Left lung (tissue), 10 donors: ENCODE data around the gene CATSPERE. TPM values are rescaled to one million over a fixed set of nuclear protein-coding genes. Genes with fewer than 3 reads are reported as not detected.

Source experiments
- ATAC-seq: fragments of 200-7000 bp; cut with Tn5 transposase; one replicate; pipeline ENCODE4 v1.9.1; 2020; ENCODE audit warnings: moderate library complexity
- DNase-seq, 4 donors: peaks; one replicate each; pipeline ENCODE4 v3.0.0-alpha.2; 2013 to 2020
- H3K27ac ChIP-seq, 2 donors: fragments of 200-600 bp; sonication (generic) in 1 of 2; one replicate each; pipeline versions ENCODE4 v1.5.0 to v1.8.0; 2020 to 2021
- H3K27me3 ChIP-seq, 2 donors: fragments of 200-600 bp; sonication (generic) in 1 of 2; one replicate each; pipeline versions ENCODE4 v1.5.0 to v1.8.0; 2020 to 2021
- H3K36me3 ChIP-seq, 2 donors: fragments of 200-600 bp; sonication (generic) in 1 of 2; one replicate each; pipeline versions ENCODE4 v1.5.0 to v1.8.0; 2020 to 2021
- H3K4me1 ChIP-seq, 2 donors: fragments of 200-600 bp; one replicate each; pipeline ENCODE4 v1.8.0; 2021
- H3K4me3 ChIP-seq, 2 donors: fragments of 200-600 bp; sonication (generic) in 1 of 2; one replicate each; pipeline versions ENCODE4 v1.5.0 to v1.8.0; 2020 to 2021; ENCODE audit warnings: mild to moderate bottlenecking in 1 of 2
- H3K9me3 ChIP-seq, 2 donors: fragments of 200-600 bp; sonication (generic) in 1 of 2; one replicate each; pipeline versions ENCODE4 v1.5.0 to v1.8.0; 2020 to 2021
- intact Hi-C, 2 donors: fragments of 100-400 bp; cut with DNase I; formaldehyde crosslinking; loops; one replicate each; pipeline versions ENCODE4 v1.11.2 to v1.14.2; 2022
- polyA plus RNA-seq, 6 donors: library from polyadenylated mRNA; unstranded; fragments of 120-200 nt; gene quantifications; one replicate each; pipeline ENCODE4 v1.2.1, GENCODE V29; 2013; ENCODE audit not compliant: insufficient read length in 6 of 6
- total RNA-seq, 2 donors: library from RNA; stranded (reverse); fragmentation: NEBNext Ultra II Directional; extraction: Animal tissue kit (Norgen Biotek cat#: 25700); gene quantifications; one replicate each; pipeline ENCODE4 v1.2.1, GENCODE V29; 2021
- TF ChIP-seq, protein P1 (sequence below), 2 donors: fragments of 200-600 bp; sonication (generic) in 1 of 2; IDR thresholded peaks; one replicate each; pipeline versions ENCODE4 v1.5.0 to v1.8.0; 2021; ENCODE audit warnings: antibody characterized with exemption in 2 of 2
- donor health status: DM: no; HTN: yes; CAD: no.
- donor health status: DM: no; HTN: no; CAD: no.

Gene CATSPERE
- total and polyA plus RNA-seq, 8 donors, result 0.84 to 2.1 (median 1.6) TPM

GRCh38 chr1:244590670-244591069, 129.6 kb downstream of the CATSPERE start:
- H3K4me1 ChIP-seq, result no peaks in the 10 kb centered on the region
- no peak overlapping the region for H3K27ac ChIP-seq
- no peaks in the 10 kb centered on the region for H3K27me3 ChIP-seq
- peaks cover 0 to 5% of the 10 kb centered on the region in 2 donors for H3K9me3 ChIP-seq
- H3K4me3 ChIP-seq, result no peak overlapping the region
- TF ChIP-seq, protein P1, sequence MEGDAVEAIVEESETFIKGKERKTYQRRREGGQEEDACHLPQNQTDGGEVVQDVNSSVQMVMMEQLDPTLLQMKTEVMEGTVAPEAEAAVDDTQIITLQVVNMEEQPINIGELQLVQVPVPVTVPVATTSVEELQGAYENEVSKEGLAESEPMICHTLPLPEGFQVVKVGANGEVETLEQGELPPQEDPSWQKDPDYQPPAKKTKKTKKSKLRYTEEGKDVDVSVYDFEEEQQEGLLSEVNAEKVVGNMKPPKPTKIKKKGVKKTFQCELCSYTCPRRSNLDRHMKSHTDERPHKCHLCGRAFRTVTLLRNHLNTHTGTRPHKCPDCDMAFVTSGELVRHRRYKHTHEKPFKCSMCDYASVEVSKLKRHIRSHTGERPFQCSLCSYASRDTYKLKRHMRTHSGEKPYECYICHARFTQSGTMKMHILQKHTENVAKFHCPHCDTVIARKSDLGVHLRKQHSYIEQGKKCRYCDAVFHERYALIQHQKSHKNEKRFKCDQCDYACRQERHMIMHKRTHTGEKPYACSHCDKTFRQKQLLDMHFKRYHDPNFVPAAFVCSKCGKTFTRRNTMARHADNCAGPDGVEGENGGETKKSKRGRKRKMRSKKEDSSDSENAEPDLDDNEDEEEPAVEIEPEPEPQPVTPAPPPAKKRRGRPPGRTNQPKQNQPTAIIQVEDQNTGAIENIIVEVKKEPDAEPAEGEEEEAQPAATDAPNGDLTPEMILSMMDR (IDR thresholded peaks at IDR 0.05), result no peak
- no peak for DNase-seq
- H3K36me3 ChIP-seq, result no peaks in the 10 kb centered on the region
- intact Hi-C loops, result no loop called here
- no peak for ATAC-seq

DNA sequence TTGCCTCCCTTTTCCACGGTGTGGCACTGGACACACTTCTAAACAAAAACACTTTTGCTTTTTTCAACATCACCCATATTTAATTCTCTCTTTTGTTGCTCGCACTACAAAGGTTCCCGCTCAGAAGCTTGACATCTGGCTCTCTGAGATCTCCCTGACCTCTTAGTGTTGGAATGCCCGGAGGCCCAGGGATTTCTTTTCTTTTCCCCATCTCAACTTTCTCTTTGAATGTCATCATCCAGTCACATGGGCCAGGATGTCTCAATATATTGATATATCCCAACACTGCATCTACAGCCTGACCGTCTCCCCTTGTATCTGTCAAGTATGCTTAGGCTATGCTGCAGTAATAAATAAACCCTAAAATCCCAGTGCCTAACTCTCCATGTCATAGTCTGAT, 137.5 kb downstream of the CATSPERE start:
- TF ChIP-seq, protein P1 (IDR thresholded peaks at IDR 0.05), result no peak
- DNase-seq (no peak), ATAC-seq (no peak)
- Histone ChIP-seq H3K9me3 (no peaks in the 10 kb centered on the region), H3K4me1 (no peaks in the 10 kb centered on the region), H3K36me3 (no peaks in the 10 kb centered on the region), H3K27ac (no peak overlapping the region), H3K4me3 (no peak overlapping the region), H3K27me3 (no peaks in the 10 kb centered on the region)
- intact Hi-C loops, result no loop called here

GRCh38 chr1:244599937-244600350, 138.9 kb downstream of the CATSPERE start:
- peak; percentile 71 for ATAC-seq
- TF ChIP-seq, protein P1 (IDR thresholded peaks at IDR 0.05), result no peak
- H3K27ac ChIP-seq, result no peak overlapping the region
- H3K9me3 ChIP-seq, result no peaks in the 10 kb centered on the region
- H3K4me3 ChIP-seq, result no peak overlapping the region
- intact Hi-C loops, result loop anchor here in 1 of 2 donors (10.0 kb wide), 1 partner anchor 445 kb away; no protein-coding TSS in a partner anchor
- no peaks in the 10 kb centered on the region for H3K36me3 ChIP-seq
- no peaks in the 10 kb centered on the region for H3K4me1 ChIP-seq
- no peak for DNase-seq
- no peaks in the 10 kb centered on the region for H3K27me3 ChIP-seq

GRCh38 chr1:244601336-244601735, 140.3 kb downstream of the CATSPERE start:
- intact Hi-C loops, result loop anchor here in 1 of 2 donors (10.0 kb wide), 1 partner anchor 443 kb away; no protein-coding TSS in a partner anchor
- H3K27ac ChIP-seq, result no peak overlapping the region
- no peaks in the 10 kb centered on the region for H3K9me3 ChIP-seq
- H3K4me1 ChIP-seq, result no peaks in the 10 kb centered on the region
- H3K36me3 ChIP-seq, result no peaks in the 10 kb centered on the region
- no peak overlapping the region for H3K4me3 ChIP-seq
- no peak for DNase-seq
- ATAC-seq, result no peak
- TF ChIP-seq, protein P1 (IDR thresholded peaks at IDR 0.05), result no peak
- H3K27me3 ChIP-seq, result no peaks in the 10 kb centered on the region

DNA sequence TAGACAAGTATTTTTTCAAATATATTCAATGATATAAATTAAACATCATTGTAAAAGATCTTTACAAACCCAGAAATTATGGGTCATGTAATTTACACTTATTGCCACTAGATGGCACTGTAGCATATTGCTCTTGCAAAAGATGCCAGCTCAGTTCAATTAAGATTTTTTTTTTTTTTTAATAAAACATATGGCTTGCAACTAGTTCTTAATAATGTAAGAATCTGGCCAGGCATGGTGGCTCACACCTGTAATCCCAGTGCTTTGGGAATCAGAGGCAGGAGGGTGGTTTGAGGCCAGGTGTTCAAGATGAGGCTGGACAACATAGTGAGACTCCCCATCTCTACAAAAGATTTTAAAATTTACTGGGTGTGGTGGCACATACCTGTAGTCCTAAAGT, 142.4 kb downstream of the CATSPERE start:
- intact Hi-C loops, result loop anchor here in 1 of 2 donors (10.0 kb wide), 1 partner anchor 441 kb away; no protein-coding TSS in a partner anchor
- Histone ChIP-seq H3K4me1 (no peaks in the 10 kb centered on the region), H3K36me3 (no peaks in the 10 kb centered on the region), H3K4me3 (no peak overlapping the region), H3K27me3 (no peaks in the 10 kb centered on the region), H3K9me3 (no peaks in the 10 kb centered on the region), H3K27ac (no peak overlapping the region)
- DNase-seq (peak in 1 of 4 donors; percentile 31), ATAC-seq (peak; percentile 74)
- TF ChIP-seq, protein P1 (IDR thresholded peaks at IDR 0.05), result peak; percentile 79 to 85
